Ammon's horn (tissue), 1 donor: ENCODE data around the gene FUOM.

Source experiments
- DNase-seq: peaks from one replicate; pipeline ENCODE4 v3.0.0-alpha.2; 2016; ENCODE audit warnings: low spot score

The FUOM gene

GRCh38 chr10:133310399-133310755 lies 47.4 kb downstream of the FUOM start:
- no peak for DNase-seq

- DNase-seq, result no peak
These were observed 48.0 kb downstream of the FUOM start for GRCh38 chr10:133309720-133310398.

DNA sequence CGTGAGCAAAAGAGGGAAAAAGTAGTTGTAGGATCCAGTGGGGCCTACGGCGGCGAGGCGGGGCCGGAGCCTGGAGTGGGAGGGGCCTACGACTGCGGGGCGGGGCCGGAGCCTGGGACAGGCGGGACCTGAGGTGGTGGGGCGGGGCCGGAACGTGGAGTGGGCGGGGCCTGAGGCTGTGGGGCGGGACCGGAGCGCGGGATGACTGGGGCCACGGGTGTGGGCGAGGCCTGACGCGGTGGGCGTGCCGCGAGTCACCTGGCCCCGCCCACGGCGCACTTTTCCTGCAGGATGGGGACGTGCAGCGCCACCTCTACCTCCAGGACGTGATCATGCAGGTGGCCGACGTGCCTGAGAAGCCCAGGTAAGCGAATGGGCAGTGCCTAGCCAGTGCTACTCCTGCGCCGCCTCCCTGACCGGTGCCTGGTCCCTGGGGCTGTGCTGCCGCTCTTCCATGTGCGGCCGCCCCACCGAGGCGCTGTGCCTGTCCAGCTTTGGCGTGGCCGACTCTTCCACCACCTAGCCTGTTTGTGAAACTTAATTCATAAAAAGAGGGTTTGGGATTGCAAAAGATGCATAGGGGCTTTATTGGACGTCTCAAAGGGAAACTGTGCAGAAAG lies 48.6 kb downstream of the FUOM start:
- DNase-seq, result peak; percentile 92

DNA sequence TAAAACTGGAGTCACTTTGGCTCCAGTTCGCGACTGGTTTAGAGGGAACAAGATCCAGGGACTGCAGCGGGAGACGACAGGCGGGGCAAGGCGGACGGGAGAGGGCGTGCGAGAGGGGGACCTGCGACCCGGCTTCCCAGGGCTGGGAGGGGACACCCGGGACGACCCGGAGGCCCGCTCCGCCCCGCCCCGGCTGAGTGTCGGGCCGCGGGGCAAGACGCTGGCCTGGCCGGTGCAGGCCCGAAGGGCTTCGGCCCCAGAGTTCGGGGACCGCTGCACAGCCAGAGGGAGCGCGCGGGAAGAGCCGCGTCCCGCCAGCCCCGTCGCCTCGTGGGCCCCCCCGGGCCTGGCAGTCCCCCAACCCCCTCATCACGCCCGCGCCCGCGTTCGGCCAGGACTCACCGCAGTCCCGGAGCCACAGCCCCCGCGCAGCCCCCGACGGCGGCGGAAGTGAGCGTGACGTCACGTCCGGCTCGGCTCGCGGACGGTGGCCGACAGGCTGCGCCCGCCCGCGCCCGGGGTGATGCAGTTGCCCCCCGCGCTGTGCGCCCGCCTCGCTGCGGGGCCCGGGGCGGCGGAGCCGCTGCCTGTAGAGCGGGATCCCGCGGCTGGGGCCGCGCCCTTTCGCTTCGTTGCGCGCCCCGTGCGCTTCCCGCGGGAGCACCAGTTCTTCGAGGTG lies 49.3 kb downstream of the FUOM start, which contains the start of the genes TUBGCP2 and ZNF511:
Gene TUBGCP2, minus strand, starts transcription at position 452 of the 679 bp plus-strand sequence. CDS start 5,931 bp downstream, outside the sequence.
Gene ZNF511, plus strand, starts transcription at position 494 of the 679 bp plus-strand sequence. Its CDS starts 30 bp downstream, at position 524.
- peak; percentile 82 for DNase-seq

GRCh38 chr10:133307776-133308420 lies 49.9 kb downstream of the FUOM start:
- peak; percentile 68 for DNase-seq

DNA sequence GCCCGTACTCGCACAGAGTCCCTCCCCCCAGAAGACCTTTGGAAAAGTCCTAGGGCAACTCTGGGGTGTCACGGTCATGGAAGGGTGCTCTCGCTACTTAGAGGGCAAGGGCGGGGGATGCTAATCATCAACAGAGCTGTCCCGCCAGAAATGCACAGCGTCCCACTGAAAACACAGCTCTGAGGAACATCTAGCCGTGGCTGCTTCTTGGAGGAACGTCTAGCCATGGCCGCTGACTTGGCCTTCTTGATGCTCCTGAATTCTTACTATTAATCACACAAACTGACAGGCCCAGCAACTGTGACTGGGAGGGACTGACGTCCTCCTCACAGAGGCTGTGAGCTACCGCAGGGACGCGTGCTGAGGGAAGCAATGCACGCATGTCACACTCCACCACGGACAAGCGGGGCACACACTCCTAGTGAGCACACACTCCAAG lies 50.9 kb downstream of the FUOM start:
- no peak for DNase-seq

GRCh38 chr10:133306097-133306476 lies 51.7 kb downstream of the FUOM start:
- no peak for DNase-seq
